GF-D8 (cell line): ENCODE data around the gene LNPK.
"Not testable (repeated sequence)": the region's sequence is repeated elsewhere in the genome, so short reads cannot be mapped to it uniquely, and the experiment has no call there.

Source experiments
- DNase-seq: peaks from one replicate; lab custom pipeline; 2025; lab: John Stamatoyannopoulos, UW

LNPK gene

DNA sequence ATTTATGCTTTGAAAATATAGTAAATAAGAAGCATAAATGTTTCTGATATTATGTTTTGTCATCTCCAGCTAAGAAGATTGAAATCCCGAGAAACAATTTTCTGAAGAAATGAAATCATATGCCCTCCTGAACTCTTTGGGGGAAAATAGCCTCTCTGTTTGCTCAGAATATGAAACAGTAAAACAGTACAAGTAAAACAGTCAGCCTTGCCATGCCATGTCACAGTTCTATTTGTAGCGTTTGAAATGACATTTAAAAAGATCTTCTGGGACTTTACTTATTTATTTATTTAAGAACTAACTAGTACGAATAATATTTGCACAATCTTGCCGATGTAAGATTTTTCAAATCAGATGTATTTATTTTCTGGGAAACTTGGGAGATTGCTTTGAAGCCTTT lies 98.0 kb downstream of the LNPK start:
- DNase-seq = no peak

DNA sequence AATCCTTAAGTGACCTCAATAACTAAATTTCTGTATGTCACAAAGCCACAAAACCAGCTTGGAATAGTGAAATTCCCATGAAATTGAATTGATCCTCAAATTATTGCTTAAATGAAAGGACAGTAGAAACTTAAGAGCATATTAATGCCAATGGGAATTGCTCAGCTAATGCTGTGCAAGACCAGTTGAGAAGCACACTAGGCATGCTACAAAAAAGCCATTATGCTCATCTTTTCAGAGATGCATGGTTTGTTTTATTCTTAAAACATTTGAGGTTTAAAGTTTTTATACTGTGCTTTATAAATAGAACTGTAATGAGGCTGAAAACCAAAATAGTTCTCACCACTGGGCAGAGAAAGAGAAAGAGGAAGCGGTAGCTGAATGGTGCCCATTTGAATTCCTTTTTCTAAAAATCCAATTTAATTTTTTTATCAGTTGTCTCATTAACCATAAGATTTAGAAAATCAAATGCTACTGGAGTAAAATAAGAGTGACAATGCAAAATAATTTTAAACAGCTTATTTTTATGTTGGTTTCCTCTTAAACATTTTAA lies 98.6 kb downstream of the LNPK start:
- no peak for DNase-seq

DNA sequence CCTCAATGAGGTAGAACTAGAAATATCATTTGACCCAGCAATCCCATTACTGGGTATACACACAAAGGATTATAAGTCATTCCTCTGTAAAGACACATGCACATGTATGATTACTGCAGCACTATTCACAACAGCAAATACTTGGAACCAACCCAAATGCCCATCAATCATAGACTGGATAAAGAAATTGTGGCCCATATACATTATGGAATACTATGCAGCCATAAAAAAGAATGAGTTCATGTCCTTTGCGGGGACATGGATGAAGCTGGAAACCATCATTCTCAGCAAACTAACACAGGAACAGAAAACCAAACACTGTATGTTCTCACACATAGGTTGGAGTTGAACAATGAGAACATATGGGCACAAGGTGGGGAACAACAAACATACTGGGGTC lies 106.1 kb downstream of the LNPK start:
- not testable (repeated sequence) for DNase-seq

DNA sequence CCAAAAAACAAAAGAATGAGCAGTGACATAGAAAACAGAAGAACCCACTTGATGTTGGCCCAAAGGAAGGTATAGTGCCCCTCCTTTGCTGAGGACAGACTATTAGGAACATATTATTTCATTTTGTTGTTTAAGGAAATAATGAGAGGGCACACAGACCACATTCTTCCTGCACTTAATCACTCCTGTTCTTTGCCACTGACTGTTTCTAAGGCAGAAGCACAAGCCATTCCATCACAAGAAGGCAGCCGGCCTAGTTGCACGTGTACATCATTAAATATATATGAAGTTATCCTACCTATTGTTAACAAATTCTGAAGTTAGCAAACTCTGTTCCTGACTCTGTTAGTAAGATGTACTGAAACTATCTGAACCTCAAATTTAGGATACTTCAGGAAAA lies 110.0 kb downstream of the LNPK start:
- no peak for DNase-seq

DNA sequence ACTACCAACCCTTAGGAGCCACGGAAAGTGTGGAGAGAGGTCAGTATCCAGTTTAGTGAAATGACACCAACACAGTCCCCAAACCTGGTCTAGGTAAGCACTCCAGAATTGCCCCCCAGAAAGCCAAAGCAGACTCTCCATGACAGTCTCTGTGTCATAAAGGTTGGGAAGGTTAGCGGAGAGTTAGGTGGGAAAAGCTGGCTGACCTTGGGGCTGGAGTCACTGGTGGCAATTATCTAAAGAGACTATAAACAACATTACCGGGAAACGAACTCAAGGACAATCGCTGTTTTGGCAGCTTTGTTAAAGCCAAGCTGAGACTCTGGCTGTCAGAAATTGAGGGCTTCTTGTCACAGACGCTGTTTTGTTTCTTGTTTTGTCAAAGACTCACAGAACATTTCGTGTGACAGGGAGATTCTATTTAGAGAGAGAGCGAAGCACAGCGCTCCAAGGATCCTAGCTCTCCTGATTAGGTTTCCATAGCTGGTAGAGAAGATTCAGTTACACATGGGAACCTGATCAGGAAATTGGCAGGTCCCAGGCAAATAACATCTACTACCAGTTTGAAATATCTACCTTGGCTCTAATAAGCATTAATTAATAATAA lies 111.3 kb downstream of the LNPK start:
- no peak for DNase-seq

DNA sequence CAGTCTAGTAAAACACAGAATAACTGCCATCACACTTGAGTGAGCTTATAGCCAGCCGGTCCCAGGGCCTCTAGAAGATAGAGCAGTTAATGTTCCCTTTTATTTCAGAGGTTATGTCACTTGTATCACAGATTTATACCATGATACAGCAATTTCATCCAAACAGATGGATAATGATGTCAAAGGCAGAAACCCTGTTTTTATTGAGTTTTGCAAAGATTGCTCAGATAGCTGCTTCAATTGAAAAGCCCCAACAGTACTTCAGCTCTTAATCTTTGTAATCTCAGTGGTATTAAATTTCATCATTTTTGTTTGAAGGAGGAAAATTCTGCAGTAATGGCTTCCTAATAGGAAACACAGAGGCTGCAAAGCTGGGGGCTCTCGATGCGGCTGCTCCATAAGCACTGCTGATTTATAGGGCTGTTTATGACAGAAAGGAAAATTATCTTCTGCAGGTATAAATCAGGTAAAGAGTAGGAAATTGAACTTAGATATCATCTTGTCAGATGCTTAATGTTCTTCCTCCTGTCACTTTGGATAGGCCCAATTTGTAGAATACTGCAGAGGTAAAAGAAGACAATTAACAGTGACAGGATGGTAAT lies 112.3 kb downstream of the LNPK start:
- DNase-seq = no peak

DNA sequence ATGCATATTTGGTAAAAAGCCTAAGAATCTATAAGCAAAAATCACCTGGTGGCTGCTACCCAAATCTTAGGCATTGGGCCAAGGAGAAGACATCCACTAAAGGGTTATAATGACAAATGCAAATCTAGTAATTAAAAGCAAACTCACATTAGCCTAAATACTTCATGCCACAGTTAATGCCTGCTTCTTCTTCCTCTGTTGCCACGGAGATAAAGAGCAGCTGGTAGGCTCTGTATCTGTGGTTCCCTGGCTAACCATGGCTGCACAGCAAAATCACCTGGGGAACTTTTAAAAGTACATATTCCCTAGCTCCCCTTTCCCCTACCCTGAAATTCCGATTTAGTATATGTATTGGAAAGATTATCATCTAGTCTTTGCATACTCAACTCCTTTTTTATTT lies 114.3 kb downstream of the LNPK start:
- DNase-seq = no peak

DNA sequence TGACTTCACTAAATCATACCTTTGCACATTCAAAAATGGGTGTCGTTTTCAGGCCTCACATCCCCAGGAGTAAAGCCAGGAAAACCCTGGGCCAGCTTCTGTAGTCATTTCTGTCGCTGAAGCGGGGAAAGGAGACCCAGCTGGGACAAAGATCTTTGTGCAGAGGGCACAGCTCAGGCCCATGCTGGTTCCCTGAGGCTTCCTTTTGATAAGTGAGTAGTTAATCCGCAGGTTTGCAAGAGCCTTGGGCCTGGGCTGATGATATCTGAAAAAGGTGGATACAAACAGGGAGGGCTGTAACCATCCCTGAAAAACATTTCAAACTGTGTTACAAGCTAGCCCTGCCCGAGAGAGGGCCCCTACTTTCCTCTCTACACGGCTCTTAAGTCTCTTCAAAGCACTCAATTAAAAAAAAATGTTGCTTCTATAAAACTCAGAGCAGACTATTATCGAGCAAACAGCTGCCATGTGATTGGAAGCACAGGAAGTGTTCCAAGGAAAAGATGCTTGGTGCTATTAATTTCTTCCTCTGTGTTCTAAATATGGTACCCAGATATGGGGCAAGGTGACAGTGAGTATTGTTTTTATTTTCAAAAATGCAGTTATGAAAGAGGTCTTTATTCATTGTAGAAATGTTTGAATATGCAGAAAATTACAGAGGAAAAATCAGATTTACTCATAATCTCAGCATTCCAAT lies 117.2 kb downstream of the LNPK start:
- DNase-seq = no peak

DNA sequence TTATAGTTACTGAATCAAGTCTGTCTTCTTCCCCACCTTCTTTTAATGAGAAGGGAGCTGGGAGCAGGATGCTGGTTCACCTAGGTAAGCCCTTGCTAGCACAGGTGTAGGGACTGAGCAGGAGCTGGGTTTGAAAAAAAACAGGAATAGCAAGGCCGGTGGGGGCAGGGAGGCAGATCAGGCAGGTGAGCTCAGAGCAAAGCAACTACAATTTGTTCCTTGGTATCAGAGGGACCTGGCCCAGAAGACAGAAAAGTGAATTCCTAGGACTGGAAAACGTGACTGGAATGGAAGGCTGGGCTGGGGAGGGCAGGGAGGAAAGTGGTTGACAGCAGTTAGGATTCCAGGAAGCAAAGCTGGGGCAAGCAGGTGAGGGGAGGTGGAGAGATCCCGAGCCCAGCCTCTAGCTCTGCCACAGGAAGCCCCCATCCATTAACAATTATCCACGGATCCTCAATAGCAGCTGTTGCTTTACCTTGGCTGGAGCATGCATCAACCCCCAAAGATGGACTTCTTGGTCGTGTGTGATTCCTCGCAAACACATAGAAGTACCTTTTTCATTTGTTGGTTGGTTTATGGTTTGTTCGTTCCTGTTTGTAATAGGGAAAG lies 118.4 kb downstream of the LNPK start:
- no peak for DNase-seq

DNA sequence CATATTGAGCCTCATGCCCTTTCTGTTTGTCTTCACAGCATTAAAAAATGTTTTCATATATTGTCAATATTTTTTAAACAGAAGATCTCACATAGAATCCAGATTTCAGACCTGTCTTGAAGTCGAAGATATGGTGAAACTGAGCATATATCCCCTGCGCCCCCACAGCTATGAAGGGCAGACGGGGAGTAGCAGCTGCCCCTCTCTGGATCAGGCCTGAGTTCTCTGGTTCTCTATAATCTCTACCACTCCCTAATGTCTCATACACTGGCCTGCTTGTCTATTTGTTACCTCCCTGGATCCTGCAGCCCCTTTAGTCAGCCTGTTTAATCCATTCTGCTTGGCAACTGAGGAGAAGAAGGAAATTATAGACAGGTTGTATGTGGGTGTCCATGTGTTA lies 122.4 kb downstream of the LNPK start:
- no peak for DNase-seq

DNA sequence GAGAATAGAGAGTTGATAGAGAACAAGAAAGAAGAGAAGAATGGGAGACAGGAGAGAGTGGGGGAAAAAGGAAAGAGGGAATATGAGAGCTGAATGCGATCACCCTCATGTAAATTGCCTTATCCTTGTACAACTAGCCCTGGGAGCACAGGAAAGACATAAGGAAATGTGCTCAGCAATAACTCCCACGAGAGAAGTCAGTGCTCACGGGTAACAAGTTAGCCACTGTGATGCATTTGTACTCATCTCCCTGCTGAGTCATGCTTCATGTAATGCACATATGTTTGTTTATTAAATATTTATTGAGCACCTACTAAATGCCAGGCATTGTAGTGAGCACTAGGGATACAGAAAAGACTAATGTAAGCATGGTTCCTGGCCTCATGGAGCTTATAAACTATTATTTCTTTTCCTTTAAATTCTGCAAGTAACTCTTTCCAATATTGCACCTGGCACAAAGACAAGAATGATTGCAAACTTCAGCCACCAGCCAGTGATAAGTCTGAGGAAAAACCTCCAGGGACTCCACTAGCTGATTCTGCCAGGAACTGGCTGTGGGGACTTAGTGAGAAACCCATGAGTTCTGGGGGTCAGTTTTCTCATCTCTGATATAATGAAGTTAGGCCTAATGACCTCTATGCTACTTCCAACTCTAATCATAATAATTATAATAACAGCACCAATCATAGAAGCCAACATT lies 124.1 kb downstream of the LNPK start:
- no peak for DNase-seq

DNA sequence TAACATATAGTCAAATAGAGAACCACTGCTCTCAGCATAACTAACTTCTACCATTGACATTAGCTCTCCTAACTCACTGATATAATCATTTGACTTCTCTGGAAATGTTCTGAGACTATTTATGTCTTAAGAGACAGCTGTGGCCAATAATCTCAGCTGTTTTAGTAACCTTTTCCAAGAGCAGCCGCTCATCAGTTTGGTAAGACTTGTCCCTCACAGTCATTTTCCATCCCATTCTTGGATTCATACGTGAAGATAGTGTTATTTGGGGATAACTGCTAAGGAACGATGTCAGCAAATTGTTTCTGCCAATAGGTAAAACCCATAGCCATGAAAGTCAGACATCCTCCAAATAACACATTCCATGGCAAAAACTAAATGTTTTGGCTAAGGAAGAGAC lies 127.8 kb downstream of the LNPK start:
- no peak for DNase-seq
